MM.1S (cell line): ENCODE measurements around the gene SBSN.
A peak's percentile ranks its signal among the peaks of the same experiment; 100 is the strongest.

ENCODE experiments used
- DNase-seq: peaks from one replicate; pipeline ENCODE4 v3.0.0-alpha.2; 2015
- H2AFZ ChIP-seq: fragments of 300-600 bp; sonication (generic); 2 replicates; pipeline ENCODE4 v1.6.0; 2016; ENCODE audit warnings: antibody characterized with exemption, low read length
- H3F3A ChIP-seq: fragments of 300-600 bp; sonication (generic); 2 replicates; pipeline ENCODE4 v1.6.1; 2016; ENCODE audit warnings: mild to moderate bottlenecking, antibody characterized with exemption, low read length, moderate library complexity, mixed read lengths; ENCODE audit not compliant: insufficient read depth
- H3K27ac ChIP-seq: fragments of 300-600 bp; sonication (generic); 2 replicates; pipeline ENCODE4 v1.5.1; 2016; ENCODE audit warnings: mild to moderate bottlenecking, low read length
- H3K27me3 ChIP-seq: fragments of 300-600 bp; sonication (generic); replicated peaks from 2 replicates; pipeline ENCODE4 v1.6.0; 2016; ENCODE audit warnings: low read length; ENCODE audit not compliant: insufficient read depth
- H3K36me3 ChIP-seq: fragments of 300-600 bp; sonication (generic); replicated peaks from 2 replicates; pipeline ENCODE4 v1.6.1; 2016; ENCODE audit warnings: mild to moderate bottlenecking, low read length, mixed read lengths; ENCODE audit not compliant: insufficient read depth
- H3K4me1 ChIP-seq: fragments of 300-600 bp; sonication (generic); 2 replicates; pipeline ENCODE4 v1.6.1; 2016; ENCODE audit warnings: low read length, mixed read lengths
- H3K4me2 ChIP-seq: fragments of 300-600 bp; sonication (generic); 2 replicates; pipeline ENCODE4 v1.6.0; 2016; ENCODE audit warnings: low read depth, low read length
- H3K4me3 ChIP-seq: fragments of 300-600 bp; sonication (generic); 2 replicates; pipeline ENCODE4 v1.5.1; 2016; ENCODE audit warnings: low read length, mixed read lengths
- H3K79me2 ChIP-seq: fragments of 300-600 bp; sonication (generic); 2 replicates; pipeline ENCODE4 v1.6.1; 2016; ENCODE audit warnings: mixed run types, low read length, mixed read lengths
- H3K9ac ChIP-seq: fragments of 300-600 bp; sonication (generic); 2 replicates; pipeline ENCODE4 v1.6.1; 2016; ENCODE audit warnings: low read length, mixed read lengths
- H3K9me2 ChIP-seq: fragments of 300-600 bp; sonication (generic); replicated peaks from 2 replicates; pipeline ENCODE4 v1.6.1; 2016; ENCODE audit warnings: mild to moderate bottlenecking, low read length, mixed read lengths; ENCODE audit not compliant: insufficient read depth
- H3K9me3 ChIP-seq: fragments of 300-600 bp; sonication (generic); replicated peaks from 2 replicates; pipeline ENCODE4 v1.6.1; 2016; ENCODE audit warnings: mild to moderate bottlenecking, low read length, mixed read lengths; ENCODE audit not compliant: insufficient read depth
- H4K20me1 ChIP-seq: fragments of 300-600 bp; sonication (generic); 2 replicates; pipeline ENCODE4 v1.6.1; 2016; ENCODE audit warnings: mild to moderate bottlenecking, low read length, moderate library complexity, mixed read lengths; ENCODE audit not compliant: insufficient read depth
- EZH2 ChIP-seq: fragments of 300-600 bp; sonication (generic); optimal IDR thresholded peaks from 2 replicates; pipeline ENCODE3; 2017; ENCODE audit warnings: low read depth, mild to moderate bottlenecking, antibody characterized with exemption, low read length, mixed read lengths
- EZH2phosphoT487 ChIP-seq: fragments of 300-600 bp; sonication (generic); IDR thresholded peaks from 2 replicates; pipeline ENCODE4 v1.6.1; 2018; ENCODE audit warnings: antibody characterized with exemption, low read length
- TF ChIP-seq, protein P1 (sequence below): fragments of 300-600 bp; sonication (generic); IDR thresholded peaks from 2 replicates; pipeline ENCODE4 v1.5.1; 2016; ENCODE audit warnings: antibody characterized with exemption, low read length, mixed read lengths

Gene SBSN

DNA sequence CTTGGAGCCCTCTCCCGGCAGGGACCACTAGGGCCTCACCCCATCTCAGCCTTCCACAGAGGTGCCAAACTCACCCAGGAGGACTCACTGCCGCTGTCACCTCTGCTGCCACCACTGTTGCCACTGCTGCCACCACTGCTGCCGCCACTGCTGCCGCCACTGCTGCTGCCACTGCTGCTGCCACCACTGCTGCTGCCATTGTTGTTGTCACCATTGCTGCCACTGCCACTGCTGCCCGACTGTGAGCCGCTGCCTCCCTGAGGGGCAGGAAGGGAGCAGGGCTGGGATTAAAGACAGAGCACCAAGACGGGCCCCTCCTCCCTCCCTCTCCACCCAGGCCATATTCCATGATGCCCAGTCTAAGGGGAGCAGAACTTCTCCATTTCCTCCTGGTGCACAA is 16.8 kb downstream of the SBSN start:
- Histone ChIP-seq H3K27me3 (peaks cover 97% of the 10 kb centered on the region), H3K4me2 (no peak overlapping the region), H3K9ac (no peak overlapping the region), H3K36me3 (no peaks in the 10 kb centered on the region), H3K9me3 (no peaks in the 10 kb centered on the region), H3F3A (no peaks in the 10 kb centered on the region), H3K27ac (no peak overlapping the region), H4K20me1 (no peaks in the 10 kb centered on the region), H3K9me2 (no peaks in the 10 kb centered on the region), H3K4me1 (peaks cover 7% of the 10 kb centered on the region), H3K4me3 (no peak overlapping the region), H3K79me2 (no peaks in the 10 kb centered on the region), H2AFZ (no peak overlapping the region)
- DNase-seq, result no peak
- TF ChIP-seq EZH2, result no peak
- no peak for TF ChIP-seq EZH2phosphoT487
- TF ChIP-seq, protein P1, sequence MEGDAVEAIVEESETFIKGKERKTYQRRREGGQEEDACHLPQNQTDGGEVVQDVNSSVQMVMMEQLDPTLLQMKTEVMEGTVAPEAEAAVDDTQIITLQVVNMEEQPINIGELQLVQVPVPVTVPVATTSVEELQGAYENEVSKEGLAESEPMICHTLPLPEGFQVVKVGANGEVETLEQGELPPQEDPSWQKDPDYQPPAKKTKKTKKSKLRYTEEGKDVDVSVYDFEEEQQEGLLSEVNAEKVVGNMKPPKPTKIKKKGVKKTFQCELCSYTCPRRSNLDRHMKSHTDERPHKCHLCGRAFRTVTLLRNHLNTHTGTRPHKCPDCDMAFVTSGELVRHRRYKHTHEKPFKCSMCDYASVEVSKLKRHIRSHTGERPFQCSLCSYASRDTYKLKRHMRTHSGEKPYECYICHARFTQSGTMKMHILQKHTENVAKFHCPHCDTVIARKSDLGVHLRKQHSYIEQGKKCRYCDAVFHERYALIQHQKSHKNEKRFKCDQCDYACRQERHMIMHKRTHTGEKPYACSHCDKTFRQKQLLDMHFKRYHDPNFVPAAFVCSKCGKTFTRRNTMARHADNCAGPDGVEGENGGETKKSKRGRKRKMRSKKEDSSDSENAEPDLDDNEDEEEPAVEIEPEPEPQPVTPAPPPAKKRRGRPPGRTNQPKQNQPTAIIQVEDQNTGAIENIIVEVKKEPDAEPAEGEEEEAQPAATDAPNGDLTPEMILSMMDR, result no peak

DNA sequence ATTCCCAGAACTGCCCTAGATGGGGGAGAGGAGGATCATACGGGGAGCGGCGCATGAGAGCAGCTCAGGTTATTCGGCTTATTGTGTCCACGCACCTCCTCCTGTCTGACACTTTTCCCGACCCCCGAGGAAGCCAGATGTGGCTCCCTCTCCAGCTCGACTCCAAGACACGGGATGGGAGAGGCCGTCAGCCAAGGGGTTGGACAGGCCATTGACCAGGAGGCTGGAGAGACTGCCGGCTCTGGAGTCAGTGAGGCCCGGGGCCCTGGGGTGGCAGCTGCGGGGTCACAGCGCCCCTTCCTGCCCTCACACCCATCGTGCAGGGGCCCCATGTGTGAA is 17.5 kb downstream of the SBSN start:
- Histone ChIP-seq H3K27ac (no peak overlapping the region), H3K4me3 (no peak overlapping the region), H3K9me3 (no peaks in the 10 kb centered on the region), H3K9me2 (no peaks in the 10 kb centered on the region), H3F3A (no peaks in the 10 kb centered on the region), H3K9ac (no peak overlapping the region), H4K20me1 (no peaks in the 10 kb centered on the region), H3K36me3 (no peaks in the 10 kb centered on the region), H3K79me2 (no peaks in the 10 kb centered on the region), H3K4me1 (peaks cover 7% of the 10 kb centered on the region), H3K27me3 (peaks cover 97% of the 10 kb centered on the region), H2AFZ (no peak overlapping the region), H3K4me2 (no peak overlapping the region)
- TF ChIP-seq, protein P1, result no peak
- no peak for TF ChIP-seq EZH2phosphoT487
- TF ChIP-seq EZH2, result no peak
- DNase-seq, result no peak

- Histone ChIP-seq H3K27ac (no peak overlapping the region), H3K4me3 (no peak overlapping the region), H2AFZ (no peak overlapping the region), H3K36me3 (no peaks in the 10 kb centered on the region), H3K4me1 (peaks cover 7% of the 10 kb centered on the region), H3K4me2 (peak overlapping the region; percentile 6; the same call in 1 of the 2 replicates), H3K9ac (no peak overlapping the region), H3F3A (no peaks in the 10 kb centered on the region), H3K9me2 (no peaks in the 10 kb centered on the region), H4K20me1 (no peaks in the 10 kb centered on the region), H3K27me3 (peaks cover 98% of the 10 kb centered on the region), H3K9me3 (no peaks in the 10 kb centered on the region), H3K79me2 (no peaks in the 10 kb centered on the region)
- TF ChIP-seq EZH2phosphoT487 (no peak), EZH2 (no peak)
- TF ChIP-seq, protein P1, result peak; percentile 89
- DNase-seq, result peak; percentile 29
Measured at GRCh38 chr19:35509861-35510625, 18.1 kb downstream of the SBSN start.
